ENCODE data around the gene SVIP. TPM values are rescaled to one million over a fixed set of nuclear protein-coding genes. Genes with fewer than 3 reads are reported as not detected.

The SVIP gene
- total and polyA plus RNA-seq, 2 donors from 2014 or later, result 29.7 to 42.1 TPM

- intact Hi-C loops (cut with DNase I), result loop anchor here (10.0 kb wide), 1 partner anchor 446 kb away; the partner anchor contains the start of gene SLC17A6
- Histone ChIP-seq H3K9me3 (ENCODE audit: control insufficient read depth in 2 of 3, insufficient read depth in 1 of 3, low read length in 3 of 3) (no peaks in the 10 kb centered on the region), H3K27ac (ENCODE audit: low read depth in 2 of 2, low read length in 2 of 2) (no peak overlapping the region), H3K4me3 (ENCODE audit: low read length in 3 of 3) (no peak overlapping the region), H3K9ac (ENCODE audit: low read length in 3 of 3) (no peak overlapping the region), H3K27me3 (ENCODE audit: control insufficient read depth, insufficient read depth, low read length) (no peaks in the 10 kb centered on the region), H3K36me3 (ENCODE audit: control insufficient read depth in 2 of 3, insufficient read depth in 3 of 3, low read length in 3 of 3) (no peaks in the 10 kb centered on the region), H3K4me1 (ENCODE audit: control insufficient read depth in 2 of 3, insufficient read depth in 2 of 3, low read depth in 1 of 3, low read length in 3 of 3) (no peaks in the 10 kb centered on the region)
- no peak for FAIRE-seq
- DNase-seq, result no peak
- TF ChIP-seq, protein P1, sequence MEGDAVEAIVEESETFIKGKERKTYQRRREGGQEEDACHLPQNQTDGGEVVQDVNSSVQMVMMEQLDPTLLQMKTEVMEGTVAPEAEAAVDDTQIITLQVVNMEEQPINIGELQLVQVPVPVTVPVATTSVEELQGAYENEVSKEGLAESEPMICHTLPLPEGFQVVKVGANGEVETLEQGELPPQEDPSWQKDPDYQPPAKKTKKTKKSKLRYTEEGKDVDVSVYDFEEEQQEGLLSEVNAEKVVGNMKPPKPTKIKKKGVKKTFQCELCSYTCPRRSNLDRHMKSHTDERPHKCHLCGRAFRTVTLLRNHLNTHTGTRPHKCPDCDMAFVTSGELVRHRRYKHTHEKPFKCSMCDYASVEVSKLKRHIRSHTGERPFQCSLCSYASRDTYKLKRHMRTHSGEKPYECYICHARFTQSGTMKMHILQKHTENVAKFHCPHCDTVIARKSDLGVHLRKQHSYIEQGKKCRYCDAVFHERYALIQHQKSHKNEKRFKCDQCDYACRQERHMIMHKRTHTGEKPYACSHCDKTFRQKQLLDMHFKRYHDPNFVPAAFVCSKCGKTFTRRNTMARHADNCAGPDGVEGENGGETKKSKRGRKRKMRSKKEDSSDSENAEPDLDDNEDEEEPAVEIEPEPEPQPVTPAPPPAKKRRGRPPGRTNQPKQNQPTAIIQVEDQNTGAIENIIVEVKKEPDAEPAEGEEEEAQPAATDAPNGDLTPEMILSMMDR (IDR thresholded peaks at IDR 0.05; ENCODE audit: borderline replicate concordance, extremely low read depth, insufficient read depth), result no peak
These were observed 48.5 kb downstream of the SVIP start for GRCh38 chr11:22780952-22781593.

GRCh38 chr11:22779850-22780249, 49.8 kb downstream of the SVIP start:
- H3K9me3 ChIP-seq (ENCODE audit: control insufficient read depth in 2 of 3, insufficient read depth in 1 of 3, low read length in 3 of 3), result no peaks in the 10 kb centered on the region
- H3K4me3 ChIP-seq (ENCODE audit: low read length in 3 of 3), result no peak overlapping the region
- no peak overlapping the region for H3K27ac ChIP-seq (ENCODE audit: low read depth in 2 of 2, low read length in 2 of 2)
- no peak overlapping the region for H3K9ac ChIP-seq (ENCODE audit: low read length in 3 of 3)
- DNase-seq (no peak), FAIRE-seq (no peak)
- H3K4me1 ChIP-seq (ENCODE audit: control insufficient read depth in 2 of 3, insufficient read depth in 2 of 3, low read depth in 1 of 3, low read length in 3 of 3), result no peaks in the 10 kb centered on the region
- no peaks in the 10 kb centered on the region for H3K36me3 ChIP-seq (ENCODE audit: control insufficient read depth in 2 of 3, insufficient read depth in 3 of 3, low read length in 3 of 3)
- intact Hi-C loops (cut with DNase I), result loop anchor here (10.0 kb wide), 1 partner anchor 445 kb away; the partner anchor contains the start of gene SLC17A6
- TF ChIP-seq, protein P1 (IDR thresholded peaks at IDR 0.05; ENCODE audit: borderline replicate concordance, extremely low read depth, insufficient read depth), result no peak
- no peaks in the 10 kb centered on the region for H3K27me3 ChIP-seq (ENCODE audit: control insufficient read depth, insufficient read depth, low read length)

DNA sequence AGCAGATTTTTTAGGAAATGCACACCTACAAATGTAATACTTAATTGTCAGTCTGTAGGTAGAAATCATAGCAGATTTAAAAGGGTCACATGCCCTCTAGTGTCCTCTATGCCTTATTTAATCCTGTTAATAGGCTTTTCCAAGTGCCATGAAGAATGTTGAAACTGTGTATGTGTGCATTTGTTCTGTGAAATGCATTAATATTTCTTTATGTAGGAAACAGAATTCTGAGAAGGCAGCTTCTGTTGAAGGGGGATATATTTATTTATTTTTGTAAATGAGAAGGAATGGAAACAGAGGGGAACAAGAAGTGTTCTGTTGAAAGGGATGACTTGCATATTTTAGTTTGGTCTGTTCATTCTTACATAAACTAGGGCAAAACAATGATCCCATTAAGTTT, 51.0 kb downstream of the SVIP start:
- Histone ChIP-seq H3K27me3 (ENCODE audit: control insufficient read depth, insufficient read depth, low read length) (no peaks in the 10 kb centered on the region), H3K9ac (ENCODE audit: low read length in 3 of 3) (no peak overlapping the region), H3K27ac (ENCODE audit: low read depth in 2 of 2, low read length in 2 of 2) (no peak overlapping the region), H3K4me3 (ENCODE audit: low read length in 3 of 3) (no peak overlapping the region), H3K36me3 (ENCODE audit: control insufficient read depth in 2 of 3, insufficient read depth in 3 of 3, low read length in 3 of 3) (no peaks in the 10 kb centered on the region), H3K9me3 (ENCODE audit: control insufficient read depth in 2 of 3, insufficient read depth in 1 of 3, low read length in 3 of 3) (no peaks in the 10 kb centered on the region), H3K4me1 (ENCODE audit: control insufficient read depth in 2 of 3, insufficient read depth in 2 of 3, low read depth in 1 of 3, low read length in 3 of 3) (no peaks in the 10 kb centered on the region)
- FAIRE-seq (no peak), DNase-seq (no peak)
- TF ChIP-seq, protein P1 (IDR thresholded peaks at IDR 0.05; ENCODE audit: borderline replicate concordance, extremely low read depth, insufficient read depth), result no peak
- intact Hi-C loops (cut with DNase I), result no loop called here

Measured in kidney (tissue), 14 donors.